GM12892 (cell line): ENCODE results near the gene FLNB.
A peak's percentile ranks its signal among the peaks of the same experiment; 100 is the strongest.

Source experiments
- DNase-seq: peaks from one replicate; pipeline ENCODE4 v3.0.0; 2011; ENCODE audit not compliant: insufficient read length
- FAIRE-seq: peaks from 2 replicates; lab custom pipeline; 2011; peaks lifted over from hg19 to GRCh38; lab: Jason Lieb, UNC
- POLR2A ChIP-seq: IDR thresholded peaks from 2 replicates; pipeline ENCODE4 v1.6.1; 2011; ENCODE audit warnings: low read depth, low read length, control low read depth
- POLR2AphosphoS5 ChIP-seq: IDR thresholded peaks from 2 replicates; pipeline ENCODE4 v1.6.1; 2011; ENCODE audit warnings: low read depth, low read length, control low read depth
- TAF1 ChIP-seq: IDR thresholded peaks from 2 replicates; pipeline ENCODE4 v1.6.1; 2011; ENCODE audit warnings: low read depth, mild to moderate bottlenecking, control low read depth, low read length, borderline replicate concordance

The FLNB gene

GRCh38 chr3:58072052-58072762 is 64.0 kb downstream of the FLNB start:
- TF ChIP-seq POLR2A (no peak), POLR2AphosphoS5 (no peak), TAF1 (no peak)
- FAIRE-seq (no peak), DNase-seq (no peak)

GRCh38 chr3:58072763-58073130 is 64.5 kb downstream of the FLNB start:
- no peak for DNase-seq
- TF ChIP-seq POLR2A (no peak), TAF1 (no peak), POLR2AphosphoS5 (no peak)
- FAIRE-seq, result no peak

- no peak for DNase-seq
- FAIRE-seq, result peak; percentile 24
- TF ChIP-seq POLR2A, result no peak
- no peak for TF ChIP-seq POLR2AphosphoS5
- no peak for TF ChIP-seq TAF1
Measured at GRCh38 chr3:58073301-58074108, 65.3 kb downstream of the FLNB start.

DNA sequence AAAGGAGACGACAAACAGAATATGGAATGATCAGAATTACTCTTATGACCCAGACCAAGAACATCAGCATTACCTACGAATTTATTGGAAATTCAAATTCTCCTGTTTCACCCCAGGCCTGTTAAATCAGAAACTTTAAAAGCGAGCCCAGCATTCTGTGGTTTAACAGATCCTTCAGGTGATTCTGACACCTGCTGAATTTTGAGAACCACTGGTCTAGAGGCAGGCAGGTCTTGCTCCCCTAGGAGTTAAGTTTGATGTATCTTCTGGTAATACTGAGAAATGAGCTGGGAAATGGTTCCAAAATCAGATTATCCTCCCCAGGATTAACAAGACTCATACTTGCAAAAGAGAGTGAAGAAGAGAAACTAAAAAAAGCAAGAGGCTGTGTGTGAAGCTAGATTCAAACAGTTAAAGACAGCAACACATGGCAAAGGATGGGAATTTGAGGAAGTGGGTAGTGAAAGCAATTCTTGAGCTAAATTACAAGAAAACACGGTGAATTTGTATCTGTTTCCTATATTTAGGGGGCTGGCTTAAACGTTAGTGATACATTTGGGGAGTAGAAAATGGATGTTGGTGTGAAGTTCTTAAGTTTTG is 66.0 kb downstream of the FLNB start:
- TF ChIP-seq POLR2A (no peak), TAF1 (no peak), POLR2AphosphoS5 (no peak)
- no peak for DNase-seq
- FAIRE-seq, result peak; percentile 5

- FAIRE-seq, result no peak
- TF ChIP-seq POLR2A, result no peak
- DNase-seq, result no peak
Measured at GRCh38 chr3:58074997-58075396, 66.8 kb downstream of the FLNB start.

- FAIRE-seq (no peak), DNase-seq (no peak)
- TF ChIP-seq TAF1 (no peak), POLR2A (no peak), POLR2AphosphoS5 (no peak)
Measured at GRCh38 chr3:58077596-58078285, 69.5 kb downstream of the FLNB start.

DNA sequence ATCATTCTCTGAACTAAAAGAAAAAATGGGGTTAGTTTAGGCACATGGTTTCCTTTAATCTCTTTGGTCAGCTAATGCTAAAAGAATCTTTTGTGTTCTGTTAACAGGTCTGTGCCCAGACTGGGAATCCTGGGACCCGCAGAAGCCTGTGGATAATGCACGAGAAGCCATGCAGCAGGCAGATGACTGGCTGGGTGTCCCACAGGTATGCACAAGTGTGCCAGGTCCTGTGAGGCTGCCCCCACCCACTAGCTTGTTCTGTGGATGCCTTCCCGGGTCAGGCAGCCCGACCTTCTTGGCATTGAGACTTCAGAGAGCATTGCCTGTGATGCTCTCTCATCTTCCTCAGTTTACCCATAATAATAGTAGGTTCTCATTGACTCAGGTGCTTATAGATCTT is 70.4 kb downstream of the FLNB start:
- TF ChIP-seq POLR2AphosphoS5 (no peak), TAF1 (no peak), POLR2A (no peak)
- FAIRE-seq, result no peak
- no peak for DNase-seq

GRCh38 chr3:58079773-58080172 is 71.6 kb downstream of the FLNB start:
- FAIRE-seq, result no peak

DNA sequence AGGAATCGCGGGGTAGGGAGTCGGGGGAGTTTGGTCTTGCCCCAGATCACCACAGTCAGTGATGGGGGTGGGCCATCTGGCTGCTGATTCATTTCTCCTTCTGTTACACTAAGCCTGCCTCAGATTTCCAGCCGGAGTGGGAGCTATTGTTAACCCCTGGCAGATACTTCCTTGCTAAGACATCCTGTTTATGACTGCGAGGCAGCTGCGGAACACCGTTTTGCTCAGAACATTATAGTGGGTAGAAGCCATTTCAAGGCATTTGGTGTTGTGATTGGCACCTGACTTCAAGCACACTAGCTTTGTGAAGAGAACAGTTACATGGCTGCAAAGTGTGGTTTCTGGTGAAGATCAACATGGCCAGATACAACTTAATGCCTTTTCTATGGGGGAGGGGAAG is 73.8 kb downstream of the FLNB start:
- FAIRE-seq, result no peak
- TF ChIP-seq TAF1 (no peak), POLR2AphosphoS5 (no peak)
- DNase-seq, result no peak

More at GRCh38 chr3:58079773-58080172, 71.6 kb downstream of the FLNB start:
- DNase-seq, result no peak
- TF ChIP-seq POLR2A, result no peak

- FAIRE-seq, result no peak
- DNase-seq, result no peak
Measured at GRCh38 chr3:58084166-58084565, 75.9 kb downstream of the FLNB start.

GRCh38 chr3:58084788-58085543 is 76.7 kb downstream of the FLNB start:
- TF ChIP-seq POLR2A (no peak), POLR2AphosphoS5 (no peak), TAF1 (no peak)
- DNase-seq (no peak), FAIRE-seq (no peak)

More at GRCh38 chr3:58084166-58084565, 75.9 kb downstream of the FLNB start:
- no peak for TF ChIP-seq POLR2AphosphoS5
- no peak for TF ChIP-seq TAF1
- TF ChIP-seq POLR2A, result no peak
